HG03469 (cell line): ENCODE measurements around the gene SP1.
"Not testable (repeated sequence)": the region's sequence is repeated elsewhere in the genome, so short reads cannot be mapped to it uniquely, and the experiment has no call there.

Source experiments
- ATAC-seq: cut with Tn5 transposase; IDR thresholded peaks from one replicate; pipeline ENCODE4 v1.9.1; 2021; ENCODE audit warnings: mild to moderate bottlenecking, moderate library complexity, moderate number of reproducible peaks; ENCODE audit not compliant: unreplicated experiment

Gene SP1

DNA sequence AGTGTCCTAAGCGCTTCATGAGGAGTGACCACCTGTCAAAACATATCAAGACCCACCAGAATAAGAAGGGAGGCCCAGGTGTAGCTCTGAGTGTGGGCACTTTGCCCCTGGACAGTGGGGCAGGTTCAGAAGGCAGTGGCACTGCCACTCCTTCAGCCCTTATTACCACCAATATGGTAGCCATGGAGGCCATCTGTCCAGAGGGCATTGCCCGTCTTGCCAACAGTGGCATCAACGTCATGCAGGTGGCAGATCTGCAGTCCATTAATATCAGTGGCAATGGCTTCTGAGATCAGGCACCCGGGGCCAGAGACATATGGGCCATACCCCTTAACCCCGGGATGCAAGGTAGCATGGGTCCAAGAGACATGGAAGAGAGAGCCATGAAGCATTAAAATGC is 31.0 kb downstream of the SP1 start:
- no peak for ATAC-seq

- ATAC-seq = no peak
These were observed 33.7 kb downstream of the SP1 start for GRCh38 chr12:53413485-53414204.

GRCh38 chr12:53414756-53415417 is 34.9 kb downstream of the SP1 start:
- no peak for ATAC-seq

- ATAC-seq = not testable (repeated sequence)
These were observed 35.9 kb downstream of the SP1 start for GRCh38 chr12:53415752-53416389.

- not testable (repeated sequence) for ATAC-seq
These were observed 37.4 kb downstream of the SP1 start for GRCh38 chr12:53417291-53417816.

DNA sequence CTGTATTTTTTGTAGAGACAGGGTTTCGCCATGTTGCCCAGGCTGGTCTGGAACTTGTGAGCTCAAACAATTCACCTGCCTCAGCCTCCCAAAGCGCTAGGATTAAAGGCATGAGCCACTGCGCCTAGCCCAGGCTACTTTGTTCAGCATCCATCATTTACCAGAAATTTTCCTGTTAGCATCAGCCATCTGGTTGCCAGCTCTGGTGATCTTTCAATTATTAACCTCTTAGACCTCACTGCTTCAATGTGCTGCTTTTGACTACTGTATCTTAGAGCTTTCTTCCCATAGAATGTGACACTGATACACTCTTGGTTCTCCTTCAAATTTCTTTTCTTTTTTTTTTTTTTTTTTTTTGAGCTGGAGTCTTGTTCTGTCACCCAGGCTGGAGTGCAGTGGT is 38.2 kb downstream of the SP1 start:
- no peak for ATAC-seq

- no peak for ATAC-seq
These were observed 39.8 kb downstream of the SP1 start for GRCh38 chr12:53419756-53420155.

DNA sequence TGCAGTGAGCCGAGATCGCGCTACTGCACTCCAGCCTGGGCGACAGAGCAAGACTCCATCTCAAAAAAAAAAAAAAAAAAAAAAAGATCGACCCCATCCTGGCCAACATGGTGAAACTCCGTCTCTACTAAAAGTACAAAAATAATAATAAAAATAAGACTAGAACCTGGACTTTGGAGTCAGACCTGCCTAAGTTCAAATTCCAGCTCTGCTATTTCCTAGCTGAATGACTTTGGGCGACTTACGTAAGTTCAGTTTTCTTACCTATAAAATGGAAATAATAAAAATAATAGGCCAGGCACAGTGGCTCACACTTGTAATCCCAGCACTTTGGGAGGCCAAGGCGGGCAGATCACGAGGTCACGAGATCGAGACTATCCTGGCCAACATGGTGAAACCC is 42.3 kb downstream of the SP1 start:
- not testable (repeated sequence) for ATAC-seq

GRCh38 chr12:53423597-53423996 is 43.6 kb downstream of the SP1 start, which contains the start of gene AMHR2:
Gene AMHR2, plus strand, starts transcription at chr12:53423855. Its CDS starts 80 bp downstream, at chr12:53423935.
- no peak for ATAC-seq

DNA sequence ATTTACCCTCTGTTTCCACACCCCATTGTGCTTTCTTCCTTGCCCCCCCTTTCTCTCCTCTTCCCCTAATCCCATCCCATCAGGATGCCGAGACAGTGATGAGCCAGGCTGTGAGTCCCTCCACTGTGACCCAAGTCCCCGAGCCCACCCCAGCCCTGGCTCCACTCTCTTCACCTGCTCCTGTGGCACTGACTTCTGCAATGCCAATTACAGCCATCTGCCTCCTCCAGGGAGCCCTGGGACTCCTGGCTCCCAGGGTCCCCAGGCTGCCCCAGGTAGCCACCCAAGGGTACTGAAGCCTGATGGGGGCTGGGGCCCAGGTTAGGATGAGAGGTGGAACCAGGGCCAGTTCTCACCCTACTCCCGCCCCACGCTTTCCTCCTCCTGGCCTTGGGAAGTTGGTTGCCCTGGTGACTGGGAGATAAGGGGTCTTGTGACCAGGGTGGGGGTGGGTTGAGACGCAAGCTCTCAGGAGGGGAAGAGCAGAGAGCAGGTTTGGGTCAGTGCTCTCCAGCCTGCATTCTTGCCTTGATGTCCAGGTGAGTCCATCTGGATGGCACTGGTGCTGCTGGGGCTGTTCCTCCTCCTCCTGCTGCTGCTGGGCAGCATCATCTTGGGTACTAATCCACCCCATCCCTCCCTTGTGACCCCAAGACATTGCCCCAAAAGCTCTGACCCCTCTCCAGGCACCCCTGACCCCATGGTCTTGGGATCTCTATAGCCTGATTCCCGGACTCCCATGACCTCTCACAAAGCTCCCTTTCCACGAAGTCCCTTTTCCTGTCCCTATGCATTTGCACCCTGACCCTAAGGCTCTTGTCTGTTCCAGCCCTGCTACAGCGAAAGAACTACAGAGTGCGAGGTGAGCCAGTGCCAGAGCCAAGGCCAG is 44.9 kb downstream of the SP1 start:
- ATAC-seq = no peak

DNA sequence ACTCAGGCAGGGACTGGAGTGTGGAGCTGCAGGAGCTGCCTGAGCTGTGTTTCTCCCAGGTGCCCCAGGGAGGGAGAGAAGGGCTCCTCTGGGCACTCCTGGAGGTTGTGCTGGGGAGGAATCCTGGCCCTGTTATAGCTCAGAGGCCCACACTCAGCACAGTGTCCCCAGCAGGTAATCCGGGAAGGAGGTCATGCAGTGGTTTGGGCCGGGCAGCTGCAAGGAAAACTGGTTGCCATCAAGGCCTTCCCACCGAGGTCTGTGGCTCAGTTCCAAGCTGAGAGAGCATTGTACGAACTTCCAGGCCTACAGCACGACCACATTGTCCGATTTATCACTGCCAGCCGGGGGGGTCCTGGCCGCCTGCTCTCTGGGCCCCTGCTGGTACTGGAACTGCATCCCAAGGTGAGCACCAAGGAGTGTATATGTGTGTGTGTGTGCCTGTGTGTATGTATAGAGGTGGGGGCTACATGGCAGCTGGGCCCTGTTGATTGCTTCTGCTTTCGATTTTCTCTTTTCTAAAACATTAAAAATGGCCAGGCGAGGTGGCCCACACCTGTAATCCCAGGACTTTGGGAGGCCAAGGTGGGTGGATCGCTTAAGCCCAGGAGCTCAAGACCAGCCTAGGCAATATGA is 45.7 kb downstream of the SP1 start:
- ATAC-seq = no peak

- no peak for ATAC-seq
These were observed 48.1 kb downstream of the SP1 start for GRCh38 chr12:53427905-53428594.

DNA sequence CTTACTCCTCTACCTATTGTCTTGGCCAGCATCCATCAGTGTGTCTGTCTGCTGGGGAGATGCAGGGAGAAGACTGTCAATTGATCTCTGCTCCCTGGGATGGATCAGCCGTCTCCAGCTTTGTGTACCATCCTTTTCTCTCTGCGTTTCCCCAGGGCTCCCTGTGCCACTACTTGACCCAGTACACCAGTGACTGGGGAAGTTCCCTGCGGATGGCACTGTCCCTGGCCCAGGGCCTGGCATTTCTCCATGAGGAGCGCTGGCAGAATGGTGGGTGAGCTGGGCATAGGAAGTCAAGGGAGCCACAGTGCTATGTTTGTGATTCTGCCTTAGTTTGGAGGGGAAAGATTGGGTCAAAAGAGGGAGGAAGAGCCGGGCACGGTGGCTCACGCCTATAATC is 48.8 kb downstream of the SP1 start:
- ATAC-seq = no peak

- ATAC-seq = no peak
These were observed 50.1 kb downstream of the SP1 start for GRCh38 chr12:53430116-53430515.

- ATAC-seq = no peak
These were observed 51.2 kb downstream of the SP1 start for GRCh38 chr12:53431187-53431586.

DNA sequence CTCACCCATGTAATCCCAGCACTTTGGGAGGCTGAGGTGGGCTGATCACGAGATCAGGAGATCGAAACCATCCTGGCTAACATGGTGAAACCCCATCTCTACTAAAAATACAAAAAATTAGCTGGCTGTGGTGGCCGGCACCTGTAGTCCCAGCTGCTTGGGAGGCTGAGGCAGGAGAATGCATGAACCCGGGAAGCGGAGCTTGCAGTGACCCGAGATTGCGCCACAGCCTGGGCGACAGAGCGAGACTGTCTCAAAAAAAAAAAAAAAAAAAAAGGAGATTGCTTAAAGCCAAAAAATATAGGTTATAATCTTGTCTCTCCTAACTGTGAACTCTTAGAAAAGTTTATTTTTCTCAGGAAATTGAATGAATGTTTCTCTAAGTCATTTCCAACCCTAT is 55.4 kb downstream of the SP1 start:
- not testable (repeated sequence) for ATAC-seq

DNA sequence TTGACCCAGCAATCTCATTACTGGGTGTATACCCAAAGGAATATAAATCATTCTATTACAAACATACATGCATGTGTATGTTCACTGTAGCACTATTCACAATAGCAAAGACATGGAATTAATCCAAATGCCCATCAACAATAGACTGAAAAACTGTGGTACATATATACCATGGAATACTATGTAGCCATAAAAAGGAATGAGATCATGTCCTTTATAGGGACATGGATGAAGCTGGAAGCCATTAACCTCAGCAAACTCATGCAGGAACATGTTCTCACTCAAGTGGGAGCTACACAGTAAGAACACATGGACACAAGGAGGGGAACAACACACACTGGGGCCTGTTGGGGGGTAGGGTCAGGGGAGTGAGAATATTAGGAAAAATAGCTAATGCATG is 59.6 kb downstream of the SP1 start:
- ATAC-seq = not testable (repeated sequence)

DNA sequence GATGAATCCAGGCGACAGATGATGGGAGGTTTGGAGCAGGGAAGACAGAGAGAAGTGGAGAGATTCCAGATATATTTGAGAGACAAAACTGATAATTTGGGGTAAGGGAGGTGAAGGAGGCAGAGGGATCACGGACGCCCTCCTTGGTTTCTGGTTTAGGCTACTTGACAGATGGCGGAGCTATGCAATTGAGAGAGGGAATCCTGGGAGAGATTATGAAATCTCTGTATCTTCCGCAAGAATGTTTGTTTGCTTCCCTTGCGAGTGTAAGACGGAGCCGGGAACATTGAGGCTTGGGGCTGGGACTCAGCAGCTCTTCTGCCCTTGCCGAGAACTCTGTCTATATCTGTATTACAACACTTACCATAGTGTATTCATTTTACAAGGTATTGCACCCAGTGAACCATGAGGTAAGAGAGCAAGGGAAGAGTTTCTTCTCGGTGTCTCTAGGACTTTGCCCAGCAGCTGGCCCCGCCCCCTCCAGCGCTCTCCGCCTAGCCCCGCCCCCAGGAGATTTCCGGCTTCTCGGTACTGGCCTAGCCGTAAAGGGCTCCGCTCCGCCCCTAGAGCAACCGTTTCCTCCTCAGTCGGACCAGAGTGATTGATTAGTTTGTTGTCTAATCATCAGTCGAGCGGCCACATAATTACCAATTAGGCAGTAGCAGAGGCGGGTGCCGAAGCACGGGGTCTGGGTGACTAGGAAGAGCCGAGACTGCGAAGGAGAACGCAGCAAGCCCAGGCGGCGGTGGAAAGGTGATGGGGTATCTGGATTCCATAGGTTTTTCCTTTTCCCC is 61.3 kb downstream of the SP1 start, which contains the start of gene PRR13:
Gene PRR13, plus strand, starts transcription at position 695 of the 794 bp plus-strand sequence. CDS start 981 bp downstream, outside the sequence.
- peak; percentile 96 for ATAC-seq

- no peak for ATAC-seq
These were observed 64.0 kb downstream of the SP1 start for GRCh38 chr12:53443955-53444354.
